Measurements from ENCODE around the gene TTLL6.

TTLL6 gene

GRCh38 chr17:48752399-48753288 lies 64.4 kb downstream of the TTLL6 start:
- no peak overlapping the region for H3K4me2 ChIP-seq (ENCODE audit: low read depth, low read length, poor library complexity, severe bottlenecking)
- no peaks in the 10 kb centered on the region for H3K9me2 ChIP-seq (replicated peaks; ENCODE audit: insufficient read depth, low read length)
- H3K79me2 ChIP-seq (ENCODE audit: insufficient read depth, low read length): no peaks in the 10 kb centered on the region
- H3F3A ChIP-seq (ENCODE audit: insufficient read depth): no peaks in the 10 kb centered on the region
- no peak overlapping the region for H3K9ac ChIP-seq (ENCODE audit: low read length)
- H4K20me1 ChIP-seq (ENCODE audit: low read depth, low read length): no peaks in the 10 kb centered on the region
- no peak overlapping the region for H3K4me3 ChIP-seq (ENCODE audit: insufficient read depth, low read length, poor library complexity, severe bottlenecking)
- H3K27ac ChIP-seq (ENCODE audit: low read depth, low read length): no peak overlapping the region
- no peak for TF ChIP-seq EZH2phosphoT487 (conservative IDR thresholded peaks at IDR 0.05; ENCODE audit: low read length)
- no peak for TF ChIP-seq CTCF (IDR thresholded peaks at IDR 0.05; ENCODE audit: insufficient read depth, low read length, poor library complexity, severe bottlenecking)
- no peaks in the 10 kb centered on the region for H3K36me3 ChIP-seq (ENCODE audit: low read length)
- H3K9me3 ChIP-seq (ENCODE audit: insufficient read depth, low read length): no peaks in the 10 kb centered on the region
- no peak overlapping the region for H2AFZ ChIP-seq (ENCODE audit: low read depth, low read length, severe bottlenecking)
- no peaks in the 10 kb centered on the region for H3K27me3 ChIP-seq (ENCODE audit: low read length)

GRCh38 chr17:48751733-48752398 lies 65.2 kb downstream of the TTLL6 start:
- Histone ChIP-seq H3K79me2 (ENCODE audit: insufficient read depth, low read length) (no peaks in the 10 kb centered on the region), H3K4me3 (ENCODE audit: insufficient read depth, low read length, poor library complexity, severe bottlenecking) (no peak overlapping the region), H2AFZ (ENCODE audit: low read depth, low read length, severe bottlenecking) (no peak overlapping the region), H3K4me2 (ENCODE audit: low read depth, low read length, poor library complexity, severe bottlenecking) (no peak overlapping the region), H3F3A (ENCODE audit: insufficient read depth) (no peaks in the 10 kb centered on the region), H3K36me3 (ENCODE audit: low read length) (no peaks in the 10 kb centered on the region), H3K27me3 (ENCODE audit: low read length) (no peaks in the 10 kb centered on the region), H3K9me3 (ENCODE audit: insufficient read depth, low read length) (no peaks in the 10 kb centered on the region), H3K9ac (ENCODE audit: low read length) (no peak overlapping the region), H3K27ac (ENCODE audit: low read depth, low read length) (no peak overlapping the region), H3K9me2 (replicated peaks; ENCODE audit: insufficient read depth, low read length) (no peaks in the 10 kb centered on the region), H4K20me1 (ENCODE audit: low read depth, low read length) (no peaks in the 10 kb centered on the region)
- TF ChIP-seq CTCF (IDR thresholded peaks at IDR 0.05; ENCODE audit: insufficient read depth, low read length, poor library complexity, severe bottlenecking) (no peak), EZH2phosphoT487 (conservative IDR thresholded peaks at IDR 0.05; ENCODE audit: low read length) (no peak)

GRCh38 chr17:48751172-48751571 lies 65.9 kb downstream of the TTLL6 start:
- Histone ChIP-seq H3K27me3 (ENCODE audit: low read length) (no peaks in the 10 kb centered on the region; the same call in 1 of the 2 replicates), H3K36me3 (ENCODE audit: low read length) (no peaks in the 10 kb centered on the region), H4K20me1 (ENCODE audit: low read depth, low read length) (no peaks in the 10 kb centered on the region), H3K27ac (ENCODE audit: low read depth, low read length) (no peak overlapping the region), H3K79me2 (ENCODE audit: insufficient read depth, low read length) (no peaks in the 10 kb centered on the region), H3K9me2 (replicated peaks; ENCODE audit: insufficient read depth, low read length) (no peaks in the 10 kb centered on the region), H3K9ac (ENCODE audit: low read length) (no peak overlapping the region), H3K4me3 (ENCODE audit: insufficient read depth, low read length, poor library complexity, severe bottlenecking) (no peak overlapping the region), H2AFZ (ENCODE audit: low read depth, low read length, severe bottlenecking) (no peak overlapping the region), H3K9me3 (ENCODE audit: insufficient read depth, low read length) (no peaks in the 10 kb centered on the region), H3F3A (ENCODE audit: insufficient read depth) (no peaks in the 10 kb centered on the region), H3K4me2 (ENCODE audit: low read depth, low read length, poor library complexity, severe bottlenecking) (no peak overlapping the region)
- TF ChIP-seq CTCF (IDR thresholded peaks at IDR 0.05; ENCODE audit: insufficient read depth, low read length, poor library complexity, severe bottlenecking) (no peak), EZH2phosphoT487 (conservative IDR thresholded peaks at IDR 0.05; ENCODE audit: low read length) (no peak)
